Measurements from ENCODE around the gene ATP2C2.

DNA sequence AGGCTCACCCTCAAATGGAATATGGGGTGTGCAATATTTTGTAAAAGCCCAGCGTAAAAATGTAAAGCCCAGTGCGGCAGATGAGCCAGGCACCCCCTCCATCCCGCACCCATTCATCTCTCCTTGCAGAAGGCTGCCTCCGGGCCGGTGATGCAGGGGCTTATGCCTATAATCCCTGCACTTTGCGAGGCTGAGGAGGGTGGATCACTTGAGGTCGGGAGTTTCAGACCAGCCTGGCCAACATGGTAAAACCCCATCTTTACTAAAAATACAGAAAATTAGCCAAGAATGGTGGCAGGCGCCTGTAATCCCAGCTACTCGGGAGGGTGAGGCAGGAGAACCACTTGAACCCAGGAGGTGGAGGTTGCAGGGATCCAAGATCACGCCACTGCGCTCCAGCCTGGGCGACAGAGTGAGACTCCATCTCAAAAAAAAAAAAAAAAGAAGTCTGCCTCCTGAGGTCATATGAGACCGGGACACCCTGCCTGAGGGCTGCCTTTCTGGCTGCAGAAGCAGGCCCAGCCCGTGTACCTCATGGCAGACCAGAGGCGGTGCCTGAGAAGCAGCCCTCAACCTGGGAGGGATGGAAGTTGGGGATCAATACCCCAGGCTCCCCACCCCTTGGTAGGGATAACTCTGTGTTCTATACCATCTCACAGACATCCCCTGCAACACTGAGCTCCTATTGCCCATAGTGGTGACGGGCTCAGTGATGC lies 17.5 kb upstream of the ATP2C2 start:
- TF ChIP-seq, protein P1, sequence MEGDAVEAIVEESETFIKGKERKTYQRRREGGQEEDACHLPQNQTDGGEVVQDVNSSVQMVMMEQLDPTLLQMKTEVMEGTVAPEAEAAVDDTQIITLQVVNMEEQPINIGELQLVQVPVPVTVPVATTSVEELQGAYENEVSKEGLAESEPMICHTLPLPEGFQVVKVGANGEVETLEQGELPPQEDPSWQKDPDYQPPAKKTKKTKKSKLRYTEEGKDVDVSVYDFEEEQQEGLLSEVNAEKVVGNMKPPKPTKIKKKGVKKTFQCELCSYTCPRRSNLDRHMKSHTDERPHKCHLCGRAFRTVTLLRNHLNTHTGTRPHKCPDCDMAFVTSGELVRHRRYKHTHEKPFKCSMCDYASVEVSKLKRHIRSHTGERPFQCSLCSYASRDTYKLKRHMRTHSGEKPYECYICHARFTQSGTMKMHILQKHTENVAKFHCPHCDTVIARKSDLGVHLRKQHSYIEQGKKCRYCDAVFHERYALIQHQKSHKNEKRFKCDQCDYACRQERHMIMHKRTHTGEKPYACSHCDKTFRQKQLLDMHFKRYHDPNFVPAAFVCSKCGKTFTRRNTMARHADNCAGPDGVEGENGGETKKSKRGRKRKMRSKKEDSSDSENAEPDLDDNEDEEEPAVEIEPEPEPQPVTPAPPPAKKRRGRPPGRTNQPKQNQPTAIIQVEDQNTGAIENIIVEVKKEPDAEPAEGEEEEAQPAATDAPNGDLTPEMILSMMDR (IDR thresholded peaks at IDR 0.05; ENCODE audit: low read length) = no peak
- no peak for TF ChIP-seq EZH2 (IDR thresholded peaks at IDR 0.05; ENCODE audit: borderline replicate concordance, low read length)

Measured in OCI-LY1 (cell line).